Tibial nerve (tissue), 4 donors: ENCODE data around the gene PEX14.

Source experiments
- CTCF ChIP-seq, 5 experiments: fragments of 200-600 bp in 3 of 5; fragments of 450-650 bp in 2 of 5; sonication (generic) in 3 of 5; IDR thresholded peaks; one replicate each; pipeline ENCODE4 v1.5.1; 2016 to 2019; ENCODE audit warnings: antibody characterized with exemption in 5 of 5, mild to moderate bottlenecking in 3 of 5, moderate library complexity in 2 of 5
- EP300 ChIP-seq, 2 donors: sonication (generic); formaldehyde crosslinking; IDR thresholded peaks; one replicate each; pipeline ENCODE4 v1.6.1; 2017; ENCODE audit warnings: antibody characterized with exemption in 2 of 2, mild to moderate bottlenecking in 1 of 2
- POLR2A ChIP-seq, 2 donors: fragments of 450-650 bp; IDR thresholded peaks; one replicate each; pipeline ENCODE4 v1.6.1; 2017; ENCODE audit warnings: antibody characterized with exemption in 2 of 2, mild to moderate bottlenecking in 2 of 2, moderate library complexity in 2 of 2

- TF ChIP-seq CTCF (IDR thresholded peaks at IDR 0.05) (no peak), POLR2A (IDR thresholded peaks at IDR 0.05) (no peak), EP300 (IDR thresholded peaks at IDR 0.05) (no peak)
These were observed 138.6 kb downstream of the PEX14 start for GRCh38 chr1:10613340-10613739.
